Measurements from ENCODE around the gene SLTM.
"Not testable (repeated sequence)": the region's sequence is repeated elsewhere in the genome, so short reads cannot be mapped to it uniquely, and the experiment has no call there.

GRCh38 chr15:58917613-58918129 is 15.8 kb downstream of the SLTM start:
- TF ChIP-seq FOXM1 (IDR thresholded peaks at IDR 0.05; ENCODE audit: low read depth); RAD21 (IDR thresholded peaks at IDR 0.05; ENCODE audit: low read length); CTCF (IDR thresholded peaks at IDR 0.05); REST (IDR thresholded peaks at IDR 0.05; ENCODE audit: low read depth, low read length); SIN3A (IDR thresholded peaks at IDR 0.05; ENCODE audit: borderline replicate concordance, low read depth, low read length); POLR2AphosphoS5 (IDR thresholded peaks at IDR 0.05; ENCODE audit: low read depth, low read length); JUND (IDR thresholded peaks at IDR 0.05); MXI1 (IDR thresholded peaks at IDR 0.05; ENCODE audit: low read depth, low read length); MAX (IDR thresholded peaks at IDR 0.05; ENCODE audit: low read depth); EP300 (IDR thresholded peaks at IDR 0.05; ENCODE audit: borderline replicate concordance in 1 of 2, low read depth in 1 of 2, low read length in 1 of 2); USF1 (IDR thresholded peaks at IDR 0.05; ENCODE audit: borderline replicate concordance, low read depth); GABPA (IDR thresholded peaks at IDR 0.05; ENCODE audit: low read depth); ZBTB33 (IDR thresholded peaks at IDR 0.05; ENCODE audit: borderline replicate concordance, low read depth): not testable (repeated sequence)
